NCI-H345 treated with DMSO at 0.1 percent for 48 hours (cell line): ENCODE data around the gene GRPEL2.
A peak's percentile ranks its signal among the peaks of the same experiment; 100 is the strongest.

Experiments
- DNase-seq: peaks from one replicate; lab custom pipeline; 2025; ENCODE audit not compliant: unreplicated experiment; lab: John Stamatoyannopoulos, UW

Gene GRPEL2

DNA sequence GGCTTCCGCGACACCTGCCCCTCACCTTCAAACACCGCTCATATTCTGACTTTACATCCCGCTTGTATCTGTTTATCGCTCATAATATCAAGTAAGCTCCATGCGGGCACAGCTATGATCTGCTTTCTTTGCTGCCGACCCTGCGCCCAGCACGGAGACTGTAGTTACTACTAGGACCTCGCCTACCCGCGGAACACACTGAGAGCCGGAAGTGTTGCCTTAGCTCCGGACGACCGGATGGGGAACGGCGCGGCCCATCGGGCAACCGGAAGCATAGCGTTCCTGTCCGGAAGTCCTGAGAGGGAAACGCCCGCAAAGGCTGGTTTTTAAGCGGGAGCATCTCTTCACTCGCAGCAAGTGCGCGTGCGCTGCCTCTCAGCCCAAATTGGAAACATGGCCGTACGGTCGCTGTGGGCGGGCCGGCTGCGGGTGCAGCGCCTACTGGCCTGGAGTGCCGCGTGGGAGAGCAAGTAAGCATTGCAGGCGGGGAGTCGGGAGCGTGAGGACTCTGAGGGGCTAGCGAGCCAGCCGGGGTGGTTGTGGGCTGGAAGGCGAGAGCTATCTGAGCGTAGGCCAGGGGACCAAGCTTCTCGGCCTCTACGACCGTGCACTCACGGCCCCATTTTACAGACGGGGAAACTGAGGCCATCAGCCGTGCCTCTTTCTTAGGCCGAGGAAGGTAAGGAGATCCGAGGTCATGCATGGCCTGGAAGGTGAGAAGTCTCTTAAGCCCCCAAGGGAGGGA is at the start of gene GRPEL2:
Gene GRPEL2, plus strand, starts transcription at position 353 of the 745 bp plus-strand sequence. Its CDS starts 41 bp downstream, at position 394.
- peak; percentile 96 for DNase-seq

DNA sequence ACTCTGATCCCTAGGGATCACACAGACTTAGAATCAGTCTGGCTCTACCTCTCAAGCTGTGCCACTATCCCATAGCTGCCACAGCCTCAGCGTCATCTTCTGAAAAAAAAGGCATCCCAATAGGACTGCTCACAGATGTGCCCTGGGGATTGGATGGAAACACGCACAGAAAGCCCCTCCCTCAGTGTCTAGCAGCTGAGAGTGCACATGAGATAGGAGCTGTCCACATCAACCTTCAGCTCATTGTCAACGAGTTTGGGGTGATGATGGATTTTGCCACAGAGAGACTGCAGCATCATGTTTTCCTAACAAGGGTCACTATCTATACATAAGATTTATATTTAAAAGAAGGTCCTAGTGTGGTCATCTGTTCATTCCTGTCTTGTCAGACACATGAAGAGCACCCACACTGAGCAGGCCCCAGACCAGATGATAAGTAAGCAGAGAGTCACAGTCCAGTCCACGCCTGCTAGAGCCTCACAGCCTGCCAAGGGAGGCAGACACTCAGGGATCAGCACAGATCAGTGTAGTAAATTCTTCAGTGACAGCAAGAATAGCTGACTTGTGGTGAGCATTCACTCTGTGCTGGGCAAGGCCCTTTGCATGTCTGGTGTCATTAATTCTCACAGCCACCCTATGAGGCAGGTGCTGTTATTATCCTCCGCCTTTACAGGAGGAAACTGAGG is 47.8 kb upstream of the GRPEL2 start:
- no peak for DNase-seq

- DNase-seq = no peak
Measured at GRCh38 chr5:149298163-149298562, 47.1 kb upstream of the GRPEL2 start.

GRCh38 chr5:149298842-149299404 is 46.4 kb upstream of the GRPEL2 start:
- DNase-seq = no peak

DNA sequence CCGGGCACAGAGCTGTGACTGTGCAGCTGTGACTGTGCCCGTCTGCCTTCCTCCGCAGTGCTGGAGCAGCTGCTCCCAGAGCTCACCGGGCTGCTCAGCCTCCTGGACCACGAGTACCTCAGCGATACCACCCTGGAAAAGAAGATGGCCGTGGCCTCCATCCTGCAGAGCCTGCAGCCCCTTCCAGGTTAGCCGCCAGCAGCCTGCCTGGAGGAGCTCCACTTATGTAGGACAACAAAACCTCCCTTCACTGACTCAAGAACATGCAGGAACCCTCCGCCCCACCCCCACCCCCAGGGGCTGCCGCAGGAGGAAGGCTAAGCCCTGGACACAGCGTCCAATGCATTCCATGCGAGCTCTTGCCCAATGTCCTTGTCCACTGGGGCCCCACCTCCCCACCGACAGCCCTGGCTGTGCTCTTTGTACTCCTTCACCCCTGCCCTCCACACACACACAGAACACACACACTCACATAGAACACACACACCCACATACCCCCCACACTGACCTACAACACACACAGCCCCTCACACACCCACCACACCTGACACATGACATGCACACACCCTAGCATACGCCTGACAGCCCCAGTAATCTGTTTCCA is 45.7 kb upstream of the GRPEL2 start:
- DNase-seq = no peak

GRCh38 chr5:149300441-149300840 is 44.9 kb upstream of the GRPEL2 start:
- no peak for DNase-seq

GRCh38 chr5:149301049-149301743 is 44.1 kb upstream of the GRPEL2 start:
- no peak for DNase-seq

- no peak for DNase-seq
Measured at GRCh38 chr5:149301744-149302380, 43.4 kb upstream of the GRPEL2 start.

DNA sequence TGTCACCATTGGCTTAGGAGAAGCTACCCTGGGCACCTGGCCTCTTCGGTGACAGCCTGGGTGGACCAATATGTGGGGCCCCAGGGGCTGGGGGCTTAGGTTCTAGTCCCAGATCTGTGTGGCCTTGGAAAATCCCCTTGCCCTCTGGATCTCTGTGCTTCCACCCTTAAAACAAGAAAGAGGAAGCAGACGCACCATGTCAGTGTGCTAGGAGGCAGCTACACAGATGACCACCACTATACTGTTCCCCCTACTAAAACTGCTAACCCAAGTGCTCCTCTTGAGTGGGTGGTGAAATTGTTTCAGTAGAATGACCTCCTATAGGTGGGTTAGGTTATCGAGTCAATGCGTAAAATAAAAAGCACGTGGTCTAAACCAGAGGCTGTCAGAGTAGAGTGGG is 42.7 kb upstream of the GRPEL2 start:
- no peak for DNase-seq

DNA sequence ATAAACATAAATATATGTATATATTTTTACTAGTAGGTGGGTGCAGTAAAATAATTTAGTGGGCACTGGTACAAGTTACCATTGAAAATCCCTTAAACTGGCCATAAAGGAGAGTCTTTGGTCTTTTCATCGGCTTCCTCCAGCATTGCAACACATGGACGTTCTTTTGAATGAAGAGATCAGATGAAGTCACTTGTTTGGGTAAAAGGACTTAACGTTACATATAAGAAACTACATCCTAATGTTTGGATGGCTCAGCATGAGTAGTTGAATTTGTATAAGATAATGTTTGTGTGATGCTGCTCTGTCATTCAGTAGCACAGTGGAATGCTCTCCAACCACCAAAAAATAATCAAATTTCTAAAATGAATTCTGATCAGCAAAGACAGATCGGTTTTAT is 42.1 kb upstream of the GRPEL2 start:
- no peak for DNase-seq

GRCh38 chr5:149304195-149305078 is 40.9 kb upstream of the GRPEL2 start:
- DNase-seq = no peak

- DNase-seq = no peak
Measured at GRCh38 chr5:149309354-149309753, 35.9 kb upstream of the GRPEL2 start.

- DNase-seq = no peak
Measured at GRCh38 chr5:149310488-149310887, 34.8 kb upstream of the GRPEL2 start.

GRCh38 chr5:149310947-149311658 is 34.2 kb upstream of the GRPEL2 start:
- no peak for DNase-seq

DNA sequence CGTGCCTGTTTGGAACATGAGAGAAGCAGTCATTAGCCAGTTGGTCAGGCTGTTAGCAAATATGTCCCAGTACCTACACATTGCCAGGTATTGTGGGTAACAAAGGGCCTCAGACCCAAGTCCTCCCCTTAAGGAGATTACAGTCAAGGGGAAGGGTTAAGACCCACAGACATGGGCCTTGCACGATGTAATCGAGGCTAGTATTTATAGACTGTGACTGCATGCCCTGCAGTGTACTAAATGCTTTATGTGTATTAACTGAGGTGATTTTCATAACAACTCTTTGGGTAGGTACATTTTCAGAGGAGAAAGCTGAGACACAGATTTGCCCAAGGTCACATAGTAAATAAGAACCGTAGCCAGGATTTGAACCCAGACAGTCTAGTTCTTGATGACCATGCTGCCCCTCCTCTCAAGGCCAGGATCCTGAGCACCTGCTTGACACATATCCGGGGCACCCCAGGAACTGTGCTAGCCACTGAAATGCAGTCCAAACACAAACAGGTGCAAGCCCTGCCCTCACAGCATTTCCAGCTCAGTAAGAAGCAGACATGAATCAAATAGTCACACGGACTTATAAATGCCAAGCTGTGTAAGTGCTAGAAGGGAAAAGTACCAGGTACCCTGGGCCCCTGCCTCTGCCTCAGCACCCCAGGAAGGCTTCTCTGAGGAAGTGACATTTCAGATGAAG is 32.0 kb upstream of the GRPEL2 start:
- no peak for DNase-seq

- no peak for DNase-seq
Measured at GRCh38 chr5:149314571-149315111, 30.7 kb upstream of the GRPEL2 start.

GRCh38 chr5:149315753-149316152 is 29.5 kb upstream of the GRPEL2 start:
- no peak for DNase-seq
